ENCODE results near the gene TMEM132D.

The TMEM132D gene

DNA sequence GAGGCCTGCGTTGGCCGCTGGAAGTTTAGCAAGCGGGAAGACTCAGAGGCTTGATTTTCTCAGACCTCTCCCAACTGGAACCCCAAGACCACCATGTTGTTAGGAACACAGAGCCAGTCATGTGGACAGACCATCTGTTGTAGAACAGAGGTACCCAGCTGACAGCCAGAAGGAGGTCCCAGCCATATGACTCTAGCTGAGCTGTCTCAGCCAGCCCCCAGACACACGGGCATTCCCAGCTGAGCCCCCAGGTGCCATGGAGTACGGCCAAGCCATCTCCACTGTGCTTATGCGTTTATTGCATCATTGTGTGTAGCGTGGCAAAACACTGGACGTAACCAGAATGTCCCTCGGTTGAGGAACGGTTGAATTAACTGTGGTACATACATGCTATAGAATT lies 421.9 kb downstream of the TMEM132D start:
- no peak for DNase-seq (ENCODE audit: low read depth in 1 of 2, low spot score in 1 of 2)

DNA sequence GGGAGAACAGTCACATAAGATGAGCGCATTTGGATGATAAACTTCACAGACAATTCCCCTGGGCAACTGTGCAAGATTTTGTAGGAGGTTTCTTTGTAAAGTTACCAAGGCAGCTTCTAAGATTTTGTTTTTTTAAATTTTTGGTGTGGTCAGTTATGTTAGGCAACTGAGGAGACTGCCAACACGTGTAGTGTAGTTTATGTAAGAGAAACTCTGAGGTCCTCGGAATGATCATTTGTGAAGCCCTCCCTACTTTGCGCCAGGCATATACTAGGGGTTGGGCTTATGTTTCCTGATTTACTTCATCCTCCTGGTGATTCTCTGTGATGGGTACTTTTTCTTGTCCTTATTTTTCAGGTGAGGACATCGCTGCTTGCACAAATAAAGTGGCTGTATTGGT lies 433.6 kb downstream of the TMEM132D start:
- no peak for DNase-seq (ENCODE audit: low read depth in 1 of 2, low spot score in 1 of 2)

DNA sequence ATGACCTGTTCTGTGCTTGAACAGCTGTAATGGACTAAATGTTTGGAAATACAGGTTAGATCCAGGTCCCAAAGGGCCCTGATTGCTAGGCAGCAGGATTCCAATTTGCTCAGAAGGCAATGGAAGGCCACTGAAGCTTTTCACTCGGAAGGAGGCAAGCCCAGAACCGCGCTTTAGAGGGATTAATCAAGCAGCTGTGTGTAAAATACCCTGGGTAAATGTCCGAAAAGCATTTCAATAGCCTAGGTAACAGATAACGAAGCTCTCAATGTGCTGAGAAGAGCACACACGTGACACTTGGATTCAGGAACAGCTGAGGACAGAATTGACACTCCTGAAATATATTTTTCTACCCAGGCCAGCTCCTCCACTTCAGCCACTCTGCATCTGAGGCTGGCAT lies 436.1 kb downstream of the TMEM132D start:
- no peak for DNase-seq (ENCODE audit: low read depth in 1 of 2, low spot score in 1 of 2)

GRCh38 chr12:129467289-129467688 lies 436.5 kb downstream of the TMEM132D start:
- DNase-seq (ENCODE audit: low read depth in 1 of 2, low spot score in 1 of 2), result no peak

- no peak for DNase-seq (ENCODE audit: low read depth in 1 of 2, low spot score in 1 of 2)
Observed at GRCh38 chr12:129466499-129466898, 437.3 kb downstream of the TMEM132D start.

- DNase-seq (ENCODE audit: low read depth in 1 of 2, low spot score in 1 of 2), result no peak
Observed at GRCh38 chr12:129459886-129460285, 443.9 kb downstream of the TMEM132D start.

DNA sequence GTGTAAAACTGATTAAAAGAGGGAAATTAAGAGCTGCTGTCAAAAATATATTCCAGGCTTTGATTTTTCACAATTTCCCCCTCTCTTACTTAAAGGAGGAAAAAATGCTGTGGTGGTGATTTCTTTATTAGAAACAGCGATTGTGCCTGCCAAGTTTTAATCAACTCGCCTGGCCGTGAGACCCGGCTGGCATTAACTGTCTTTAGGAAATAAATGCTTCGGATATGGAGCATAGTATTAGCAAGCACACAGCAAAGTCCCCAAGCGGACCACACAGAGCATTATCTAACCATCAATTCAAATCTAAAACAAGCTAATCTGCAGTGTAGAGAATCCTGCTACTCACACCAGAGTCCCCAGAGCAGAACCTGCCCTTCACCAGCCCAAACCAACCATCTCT lies 457.1 kb downstream of the TMEM132D start:
- no peak for DNase-seq (ENCODE audit: low read depth in 1 of 2, low spot score in 1 of 2)

DNA sequence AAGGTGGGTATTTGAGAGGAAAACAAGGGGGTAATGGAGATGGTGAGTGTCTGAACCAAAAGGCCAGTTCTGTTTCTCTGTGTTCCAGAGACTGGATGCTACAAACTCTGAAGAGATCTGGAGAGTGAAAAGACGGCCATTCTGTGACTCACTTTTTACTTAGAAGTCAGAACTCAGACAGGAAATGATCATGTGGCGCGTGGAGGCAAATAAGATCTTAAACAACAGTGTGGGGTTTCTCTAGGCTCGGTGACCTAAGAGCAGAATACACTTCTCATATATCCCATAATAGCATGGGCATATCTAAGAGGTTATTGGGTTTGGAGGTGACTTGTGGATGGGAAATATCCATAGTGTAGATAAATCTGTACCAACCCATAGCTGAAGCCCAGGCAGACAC lies 463.5 kb downstream of the TMEM132D start:
- no peak for DNase-seq (ENCODE audit: low read depth in 1 of 2, low spot score in 1 of 2)

DNA sequence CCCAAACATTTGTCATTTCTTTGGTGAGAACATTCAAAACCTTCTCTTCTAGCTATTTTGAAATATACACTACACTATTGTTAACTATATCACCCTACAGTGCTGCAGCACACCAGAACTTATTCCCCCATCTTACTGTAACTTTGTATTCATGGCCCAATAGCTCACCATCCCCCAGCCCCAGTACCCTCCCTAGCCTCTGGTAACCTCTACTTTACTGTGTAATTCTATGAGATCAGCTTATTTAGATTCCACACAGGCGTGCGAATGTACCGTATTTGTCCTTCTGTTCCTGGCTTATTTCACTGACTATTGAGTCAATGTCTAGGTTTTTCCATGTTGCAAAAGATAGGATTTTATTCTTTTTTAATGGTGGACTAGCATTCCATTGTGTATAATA lies 469.0 kb downstream of the TMEM132D start:
- DNase-seq (ENCODE audit: low read depth in 1 of 2, low spot score in 1 of 2), result no peak

- DNase-seq (ENCODE audit: low read depth in 1 of 2, low spot score in 1 of 2), result no peak
Observed at GRCh38 chr12:129428240-129428936, 475.4 kb downstream of the TMEM132D start.

- no peak for DNase-seq (ENCODE audit: low read depth in 1 of 2, low spot score in 1 of 2)
Observed at GRCh38 chr12:129423041-129423580, 480.7 kb downstream of the TMEM132D start.

GRCh38 chr12:129413295-129413694 lies 490.5 kb downstream of the TMEM132D start:
- DNase-seq (ENCODE audit: low read depth in 1 of 2, low spot score in 1 of 2), result no peak

DNA sequence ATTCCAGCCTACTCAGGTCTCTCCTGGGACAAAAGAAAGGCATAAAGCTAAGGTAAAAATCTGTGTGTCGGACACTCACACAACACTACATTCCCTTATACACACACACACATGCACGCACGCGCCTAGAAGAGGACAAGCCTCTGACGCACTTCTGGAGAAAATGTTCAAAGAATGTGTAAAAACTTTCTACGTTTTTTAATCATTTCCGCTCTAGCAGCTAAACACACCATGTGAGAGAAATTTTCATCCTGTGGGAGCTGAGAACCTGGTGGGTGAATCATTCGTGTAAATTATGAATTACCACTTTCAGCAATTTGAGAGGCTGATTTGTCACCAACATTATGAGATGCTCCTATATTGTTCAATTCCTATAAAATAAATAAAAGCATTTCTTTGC lies 494.5 kb downstream of the TMEM132D start:
- no peak for DNase-seq (ENCODE audit: low read depth in 1 of 2, low spot score in 1 of 2)

GRCh38 chr12:129404556-129404955 lies 499.3 kb downstream of the TMEM132D start:
- no peak for DNase-seq (ENCODE audit: low read depth in 1 of 2, low spot score in 1 of 2)

- DNase-seq (ENCODE audit: low read depth in 1 of 2, low spot score in 1 of 2), result no peak
Observed at GRCh38 chr12:129401572-129401971, 502.3 kb downstream of the TMEM132D start.

DNA sequence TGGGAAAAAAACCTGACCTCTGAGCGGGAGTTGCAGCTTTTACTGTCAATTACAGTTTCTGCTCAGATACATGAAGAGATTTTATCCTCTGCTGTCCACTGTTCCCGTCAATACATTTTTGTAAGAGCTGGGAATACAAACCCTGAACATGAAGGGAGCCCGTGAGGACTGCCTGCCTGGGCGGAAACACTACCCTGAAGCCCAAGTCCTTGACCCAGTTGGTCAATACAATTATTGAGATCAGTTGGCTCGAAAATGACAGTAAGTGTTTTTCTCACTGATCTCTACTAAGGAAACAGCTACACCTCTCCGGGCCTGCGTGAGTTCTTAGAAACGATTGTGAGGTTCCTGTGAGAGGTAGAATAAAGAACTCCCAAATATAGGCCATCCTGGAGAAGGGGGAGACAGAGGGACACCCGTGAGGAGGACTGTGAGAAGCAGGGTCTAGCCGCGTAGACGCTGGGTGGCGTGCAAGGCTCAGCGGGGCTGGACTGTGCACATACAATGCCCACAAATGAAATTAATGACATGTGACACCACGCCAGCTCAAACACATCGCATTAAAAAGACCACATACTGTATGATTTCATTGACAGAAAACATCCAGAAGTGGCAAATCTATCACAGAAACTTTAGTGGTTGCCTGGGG lies 509.5 kb downstream of the TMEM132D start:
- DNase-seq (ENCODE audit: low read depth in 1 of 2, low spot score in 1 of 2), result no peak

DNA sequence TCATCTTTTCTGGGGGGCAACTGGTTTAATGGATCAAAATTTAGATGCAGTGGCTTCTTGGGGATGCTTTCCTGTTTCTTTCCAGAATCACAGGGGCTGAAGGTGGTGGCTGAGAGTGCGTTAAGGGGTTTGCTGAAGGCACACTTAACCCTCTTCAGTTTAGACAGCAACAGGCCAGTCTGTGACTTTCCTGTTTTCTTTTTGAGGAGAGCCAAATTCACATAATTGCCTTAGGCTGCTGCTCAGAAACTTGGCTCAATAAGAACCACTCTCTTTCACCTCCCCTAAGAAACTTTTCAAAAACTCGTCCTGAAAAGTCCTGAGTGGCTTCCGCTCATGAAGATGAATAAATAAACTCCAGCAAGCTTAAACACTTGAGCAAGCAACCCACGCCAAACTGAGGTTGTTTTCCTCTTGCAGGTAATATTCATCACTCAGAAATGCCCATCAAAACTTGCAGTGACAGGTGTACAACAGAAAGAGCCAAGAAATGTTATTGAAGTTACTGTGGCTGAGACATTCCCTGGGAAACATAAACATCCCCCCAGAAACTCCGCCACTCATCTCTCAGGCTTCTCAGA lies 510.4 kb downstream of the TMEM132D start:
- no peak for DNase-seq (ENCODE audit: low read depth in 1 of 2, low spot score in 1 of 2)

DNA sequence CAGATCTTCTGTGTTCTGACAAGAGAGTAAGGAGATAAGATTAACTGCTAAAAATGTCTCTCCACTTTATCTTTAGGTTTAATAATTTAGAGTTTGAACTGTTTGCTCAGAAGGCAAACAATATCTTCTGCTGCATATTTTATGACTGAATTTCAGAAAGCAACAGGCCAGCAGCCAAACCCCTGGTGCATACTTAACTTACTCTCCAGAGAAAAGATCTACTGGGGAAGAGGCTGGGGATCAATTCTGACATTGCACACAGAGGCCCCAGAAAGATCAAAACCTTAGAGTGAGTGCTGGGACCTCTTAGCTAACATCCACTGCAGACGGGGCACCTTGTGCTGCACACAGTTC lies 518.2 kb downstream of the TMEM132D start:
- no peak for DNase-seq (ENCODE audit: low read depth in 1 of 2, low spot score in 1 of 2)

- DNase-seq (ENCODE audit: low read depth in 1 of 2, low spot score in 1 of 2), result no peak
Observed at GRCh38 chr12:129383956-129384355, 519.9 kb downstream of the TMEM132D start.

GRCh38 chr12:129381715-129382114 lies 522.1 kb downstream of the TMEM132D start:
- no peak for DNase-seq (ENCODE audit: low read depth in 1 of 2, low spot score in 1 of 2)

DNA sequence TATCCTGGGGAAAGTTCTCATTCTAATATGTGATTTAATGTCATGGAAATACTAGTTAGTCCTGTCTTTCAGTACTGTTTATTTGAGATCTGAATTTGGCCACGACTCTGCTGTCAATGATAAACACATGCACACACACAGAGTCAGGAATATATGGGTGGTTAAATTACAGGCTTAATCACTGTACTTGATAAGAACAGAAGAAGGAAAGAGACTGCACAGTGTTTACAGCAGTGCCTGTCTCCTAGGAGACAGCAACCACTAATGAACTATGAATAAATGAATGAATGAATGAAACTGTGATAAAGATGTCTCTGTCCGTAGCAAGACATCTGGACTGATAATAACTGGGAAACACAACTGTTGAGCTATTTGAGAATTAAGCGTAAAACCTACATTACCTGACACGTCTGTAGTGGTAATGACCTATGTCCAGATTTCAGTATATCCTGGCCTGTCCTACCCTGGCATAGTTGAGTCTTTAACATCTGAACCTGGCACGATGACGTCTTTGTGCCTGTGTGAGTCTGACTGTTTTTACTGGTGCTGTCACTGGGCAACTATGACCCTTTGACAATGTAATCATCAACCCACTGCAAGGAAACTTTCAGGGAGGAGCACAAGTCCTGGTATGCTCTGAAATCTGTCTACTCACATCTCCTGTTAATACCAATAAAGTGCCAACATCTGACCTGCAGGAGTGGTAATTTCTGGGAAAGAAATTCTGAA lies 524.6 kb downstream of the TMEM132D start:
- no peak for DNase-seq (ENCODE audit: low read depth in 1 of 2, low spot score in 1 of 2)

DNA sequence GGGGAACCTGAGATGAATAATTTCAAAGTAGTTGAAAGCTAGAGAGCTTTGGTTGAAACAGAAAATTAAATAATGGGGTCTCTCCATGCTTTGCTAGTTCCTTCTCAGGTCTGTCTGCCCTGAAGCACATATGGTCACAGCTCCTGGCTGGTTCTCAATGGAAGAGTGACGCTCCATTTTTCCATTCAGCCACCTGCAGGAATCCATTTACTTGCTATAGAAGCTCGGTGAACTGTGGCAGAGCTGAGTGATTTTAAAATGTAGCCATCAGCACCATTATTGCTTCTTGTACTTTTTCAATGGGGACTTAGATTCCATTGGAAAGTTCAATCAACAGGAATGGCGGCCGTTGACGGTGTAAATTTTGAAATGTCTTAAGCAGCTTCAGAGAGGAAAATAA lies 525.3 kb downstream of the TMEM132D start:
- no peak for DNase-seq (ENCODE audit: low read depth in 1 of 2, low spot score in 1 of 2)
